ENCODE results near the gene ADGRB2. TPM values are rescaled to one million over a fixed set of nuclear protein-coding genes. Genes with fewer than 3 reads are reported as not detected.

The ADGRB2 gene
- total RNA-seq, 2 experiments from 2014 or later, result 0.74 to 0.75 TPM

GRCh38 chr1:31771891-31772668, 7.9 kb upstream of the ADGRB2 start:
- Mint-ChIP-seq H3K36me3 (no peaks in the 10 kb centered on the region), H3K4me1 (peaks cover 23% of the 10 kb centered on the region), H3K4me3 (peak overlapping the region; percentile 83), H3K9me3 (no peaks in the 10 kb centered on the region), H3K27me3 (peaks cover 74% of the 10 kb centered on the region), H3K27ac (peak overlapping the region; percentile 64)
- ATAC-seq (ENCODE audit: low read depth) (peak; percentile 49), DNase-seq (peak; percentile 54)
- POLR2A ChIA-PET, result no interaction called here

GRCh38 chr1:31769720-31770390, 5.7 kb upstream of the ADGRB2 start:
- H3K27me3 Mint-ChIP-seq, result peaks cover 65% of the 10 kb centered on the region

DNA sequence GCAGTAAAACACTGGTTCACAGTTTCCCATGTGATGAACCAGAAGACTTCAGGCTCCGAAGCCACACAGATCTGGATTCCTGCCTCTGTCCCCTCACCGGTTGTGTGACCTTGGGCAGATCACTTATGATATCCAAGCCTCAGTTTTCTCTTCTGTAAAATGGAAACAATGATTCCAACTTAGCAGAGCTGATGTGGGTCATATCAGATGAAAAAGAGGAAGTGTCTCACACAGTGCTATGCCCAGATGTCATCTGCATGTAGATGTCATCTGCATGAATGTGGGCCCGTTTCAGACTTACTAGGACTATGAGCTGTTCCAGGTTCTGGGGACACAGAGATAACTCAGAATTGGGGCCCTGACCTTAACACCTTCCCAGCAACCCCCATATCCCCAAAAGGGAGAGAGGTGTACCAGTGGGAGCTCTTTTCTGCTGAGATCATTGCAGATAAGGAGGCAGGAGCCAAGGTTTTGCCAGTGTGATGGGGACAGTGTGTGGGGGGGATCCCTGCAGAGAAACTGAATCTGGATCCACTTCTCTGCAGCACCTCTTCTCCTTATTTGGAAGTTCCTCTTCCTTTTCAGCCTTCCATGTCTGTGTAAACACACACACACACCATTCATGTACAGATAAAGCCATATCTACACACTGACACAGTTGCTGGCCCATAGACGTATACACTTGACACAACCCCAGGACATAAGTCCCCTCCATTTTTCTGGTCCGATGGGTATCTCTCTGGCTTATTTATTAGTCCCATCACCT, 5.0 kb upstream of the ADGRB2 start:
- DNase-seq, result no peak
- Mint-ChIP-seq H3K36me3 (no peaks in the 10 kb centered on the region), H3K27me3 (peaks cover 62% of the 10 kb centered on the region), H3K27ac (no peak overlapping the region), H3K9me3 (no peaks in the 10 kb centered on the region), H3K4me3 (no peak overlapping the region), H3K4me1 (peaks cover 29% of the 10 kb centered on the region)
- no peak for ATAC-seq (ENCODE audit: low read depth)
- POLR2A ChIA-PET, result no interaction called here

More at GRCh38 chr1:31769720-31770390, 5.7 kb upstream of the ADGRB2 start:
- Mint-ChIP-seq H3K27ac (no peak overlapping the region), H3K36me3 (no peaks in the 10 kb centered on the region), H3K9me3 (no peaks in the 10 kb centered on the region), H3K4me1 (peaks cover 26% of the 10 kb centered on the region), H3K4me3 (no peak overlapping the region)
- ATAC-seq (ENCODE audit: low read depth) (no peak), DNase-seq (no peak)
- POLR2A ChIA-PET, result no interaction called here

DNA sequence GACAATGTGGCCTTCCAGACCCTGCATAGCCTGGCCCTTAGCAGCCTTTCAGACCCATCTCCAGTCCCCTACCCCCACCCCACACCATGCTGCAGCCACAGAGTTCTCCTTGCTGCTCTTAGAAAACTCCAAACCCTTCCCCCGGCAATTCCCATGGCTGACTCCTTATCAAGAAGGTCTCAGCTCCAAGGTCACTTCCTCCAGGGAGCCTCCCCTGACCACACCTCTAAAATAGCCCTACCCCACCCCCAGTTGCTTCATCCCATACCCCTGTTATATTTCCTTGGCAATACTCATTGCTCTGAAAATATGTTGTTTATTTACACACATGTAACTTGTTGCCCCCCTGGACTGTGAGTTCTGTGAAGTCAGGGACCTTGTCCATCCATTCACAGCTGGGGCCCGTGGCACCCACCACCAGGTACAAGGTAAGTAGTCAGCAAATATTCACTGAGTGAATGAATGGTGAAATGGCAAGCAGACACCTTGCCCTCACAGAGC, 4.3 kb upstream of the ADGRB2 start:
- no peak overlapping the region for H3K4me3 Mint-ChIP-seq

DNA sequence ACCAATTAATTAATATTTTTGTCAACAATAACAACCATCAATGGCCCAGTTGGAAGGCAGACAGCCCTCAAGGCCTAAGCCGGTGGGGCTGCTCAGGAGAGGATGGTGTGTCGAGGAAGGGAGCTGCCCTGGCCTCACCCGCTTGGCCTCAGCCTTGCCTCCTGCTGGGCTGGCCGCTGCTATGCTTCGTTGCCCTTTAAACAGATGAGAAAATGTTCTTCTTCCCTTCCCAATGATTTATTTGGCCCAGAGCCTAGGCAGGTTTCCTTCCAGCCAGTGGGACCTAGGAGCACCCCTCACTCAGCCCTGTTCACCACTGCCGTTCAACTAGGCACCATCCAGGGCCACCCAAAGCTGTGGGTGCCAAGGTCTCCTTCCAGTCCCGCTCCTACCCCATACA, 3.1 kb upstream of the ADGRB2 start:
- ATAC-seq (ENCODE audit: low read depth) (no peak), DNase-seq (no peak)
- Mint-ChIP-seq H3K4me3 (no peak overlapping the region), H3K9me3 (no peaks in the 10 kb centered on the region), H3K27me3 (peaks cover 56% of the 10 kb centered on the region), H3K27ac (no peak overlapping the region), H3K36me3 (no peaks in the 10 kb centered on the region), H3K4me1 (peaks cover 26% of the 10 kb centered on the region)
- POLR2A ChIA-PET, result interaction anchor here (1.2 kb wide), 1 partner anchor 21 kb away, joined by 3 read pairs; no protein-coding TSS in a partner anchor

More for the DNA sequence above, 4.3 kb upstream of the ADGRB2 start:
- Mint-ChIP-seq H3K27ac (no peak overlapping the region), H3K4me1 (peaks cover 29% of the 10 kb centered on the region), H3K27me3 (peaks cover 57% of the 10 kb centered on the region), H3K9me3 (no peaks in the 10 kb centered on the region), H3K36me3 (no peaks in the 10 kb centered on the region)
- ATAC-seq (ENCODE audit: low read depth) (no peak), DNase-seq (no peak)
- POLR2A ChIA-PET, result no interaction called here

DNA sequence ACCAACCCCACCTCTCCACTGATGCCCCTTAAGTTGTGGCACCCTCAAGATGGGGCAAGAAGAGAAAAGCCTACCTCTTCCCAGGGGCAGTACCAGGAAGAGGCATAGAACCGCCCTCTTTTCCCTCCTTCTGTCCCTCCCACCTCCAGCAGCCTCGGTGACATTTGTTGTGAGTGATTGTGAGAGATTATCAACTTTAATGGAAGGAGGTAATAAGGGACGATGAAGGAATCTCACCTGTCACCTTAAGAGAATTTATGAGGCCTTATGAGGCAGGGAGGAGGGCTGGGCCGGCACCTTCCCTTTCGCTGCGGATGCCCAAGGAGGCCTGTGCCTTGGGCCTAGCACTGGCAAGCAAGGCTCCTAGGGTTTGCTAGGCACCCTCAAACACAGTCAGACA, 1.4 kb upstream of the ADGRB2 start:
- H3K4me3 Mint-ChIP-seq, result no peak overlapping the region
- peaks cover 55% of the 10 kb centered on the region for H3K27me3 Mint-ChIP-seq
- ATAC-seq (ENCODE audit: low read depth) (no peak), DNase-seq (no peak)
- POLR2A ChIA-PET, result interaction anchor here (1.5 kb wide), 1 partner anchor 24 kb away, joined by 5 read pairs; no protein-coding TSS in a partner anchor
- H3K27ac Mint-ChIP-seq, result no peak overlapping the region
- H3K9me3 Mint-ChIP-seq, result no peaks in the 10 kb centered on the region
- peaks cover 20% of the 10 kb centered on the region for H3K4me1 Mint-ChIP-seq
- H3K36me3 Mint-ChIP-seq, result no peaks in the 10 kb centered on the region

DNA sequence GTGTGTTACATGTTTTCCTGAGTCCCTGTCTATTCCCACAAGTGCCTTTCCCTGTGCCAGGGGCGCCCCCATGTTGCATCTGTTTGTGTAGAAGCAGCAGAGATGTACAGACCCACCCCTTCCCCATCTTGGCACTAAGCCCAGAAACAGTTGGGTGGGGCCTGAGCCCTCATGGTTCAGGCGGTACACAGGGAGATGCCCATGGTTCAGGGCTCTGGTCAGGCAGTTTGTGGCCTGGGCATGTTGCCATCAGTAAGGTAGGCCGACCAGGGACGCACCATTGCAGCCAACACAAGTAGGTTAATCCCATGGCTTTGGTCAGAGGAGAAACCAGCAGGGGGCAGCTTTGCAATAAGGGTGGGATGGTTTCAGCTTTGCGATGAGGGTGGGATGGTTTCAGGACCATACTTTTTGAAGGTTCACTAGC, 914 bp upstream of the ADGRB2 start:
- DNase-seq, result no peak
- Mint-ChIP-seq H3K9me3 (no peaks in the 10 kb centered on the region), H3K4me3 (no peak overlapping the region), H3K27me3 (peaks cover 54% of the 10 kb centered on the region), H3K36me3 (no peaks in the 10 kb centered on the region), H3K27ac (no peak overlapping the region), H3K4me1 (peaks cover 20% of the 10 kb centered on the region)
- no peak for ATAC-seq (ENCODE audit: low read depth)
- POLR2A ChIA-PET, result interaction anchor here (1.5 kb wide), 1 partner anchor 24 kb away, joined by 5 read pairs; no protein-coding TSS in a partner anchor

GRCh38 chr1:31763671-31764311, 349 bp downstream of the ADGRB2 start:
- Mint-ChIP-seq H3K9me3 (no peaks in the 10 kb centered on the region), H3K4me3 (peak overlapping the region; percentile 80), H3K27ac (no peak overlapping the region), H3K27me3 (peaks cover 53% of the 10 kb centered on the region), H3K36me3 (no peaks in the 10 kb centered on the region), H3K4me1 (peaks cover 16% of the 10 kb centered on the region)
- peak; percentile 11 for ATAC-seq (ENCODE audit: low read depth)
- POLR2A ChIA-PET, result interaction anchor here (0.5 to 1.2 kb wide), 3 partner anchors 10 to 125 kb away, joined by 3 to 4 read pairs (median 3); partner anchors contain the start of gene PEF1
- no peak for DNase-seq

DNA sequence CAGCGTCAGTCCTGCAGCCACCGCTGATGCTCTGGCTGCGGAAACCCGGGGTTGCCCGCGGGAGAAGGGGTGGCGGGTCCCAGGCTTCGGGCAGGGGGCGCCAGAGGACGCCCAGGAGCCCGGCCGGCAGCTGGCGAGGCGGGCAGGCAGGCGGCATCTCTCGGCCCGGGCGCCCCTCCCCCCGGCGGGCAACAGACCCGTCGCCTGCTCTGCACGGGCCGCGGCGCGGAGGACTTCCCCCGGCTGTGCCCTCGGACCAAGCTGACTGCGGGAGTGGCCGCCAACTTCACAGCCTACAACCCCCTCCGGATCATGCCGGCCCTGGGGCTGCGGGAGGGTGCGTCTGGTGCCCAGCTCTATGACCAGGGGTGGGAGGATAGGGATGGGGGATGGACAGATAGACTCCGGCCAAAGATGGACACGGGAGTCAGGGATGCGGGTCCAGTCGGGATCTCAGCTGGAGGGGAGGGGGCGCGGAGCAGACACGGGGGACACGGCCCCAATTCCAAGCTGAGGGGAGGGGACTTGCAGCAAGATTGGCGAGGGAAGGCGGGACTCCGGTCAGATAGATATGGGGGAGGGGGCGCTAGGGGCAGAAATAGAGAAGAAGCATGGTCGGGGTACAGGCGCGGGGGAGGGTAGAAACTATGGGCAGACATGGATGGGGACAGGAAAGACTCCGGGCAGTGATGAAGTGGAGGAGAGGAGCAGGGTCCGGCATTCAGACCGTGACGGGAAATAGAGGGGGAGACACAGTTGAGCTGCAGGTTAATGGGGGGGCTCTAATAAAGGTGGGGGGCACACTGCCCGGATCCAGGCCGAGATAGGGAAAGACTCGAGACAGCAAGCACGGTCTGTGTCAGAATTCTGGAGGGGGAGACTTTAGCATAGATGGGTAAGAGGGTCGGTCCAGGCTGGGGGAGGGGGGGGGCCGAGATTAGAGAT, 1.1 kb downstream of the ADGRB2 start:
- H3K36me3 Mint-ChIP-seq, result no peaks in the 10 kb centered on the region

GRCh38 chr1:31762323-31762722, 1.8 kb downstream of the ADGRB2 start:
- H3K4me1 Mint-ChIP-seq, result peaks cover 16% of the 10 kb centered on the region
- H3K27me3 Mint-ChIP-seq, result peaks cover 41% of the 10 kb centered on the region
- no peak for ATAC-seq (ENCODE audit: low read depth)
- POLR2A ChIA-PET, result interaction anchor here (0.9 kb wide), 1 partner anchor 11 kb away, joined by 3 read pairs; no protein-coding TSS in a partner anchor
- H3K4me3 Mint-ChIP-seq, result no peak overlapping the region
- H3K27ac Mint-ChIP-seq, result no peak overlapping the region
- no peak for DNase-seq
- H3K9me3 Mint-ChIP-seq, result no peaks in the 10 kb centered on the region
- no peaks in the 10 kb centered on the region for H3K36me3 Mint-ChIP-seq

More for the DNA sequence above, 1.1 kb downstream of the ADGRB2 start:
- Mint-ChIP-seq H3K4me3 (peak overlapping the region; percentile 80), H3K4me1 (peaks cover 16% of the 10 kb centered on the region), H3K27ac (no peak overlapping the region), H3K9me3 (no peaks in the 10 kb centered on the region), H3K27me3 (peaks cover 45% of the 10 kb centered on the region)
- POLR2A ChIA-PET, result interaction anchor here (0.5 to 1.2 kb wide), 5 partner anchors 9 to 303 kb away, joined by 3 to 4 read pairs (median 3); partner anchors contain the start of gene PEF1
- peak; percentile 29 for ATAC-seq (ENCODE audit: low read depth)
- DNase-seq, result peak; percentile 76

- Mint-ChIP-seq H3K27me3 (peaks cover 41% of the 10 kb centered on the region), H3K27ac (no peak overlapping the region), H3K4me3 (peak overlapping the region; percentile 22), H3K4me1 (peaks cover 16% of the 10 kb centered on the region), H3K9me3 (no peaks in the 10 kb centered on the region), H3K36me3 (no peaks in the 10 kb centered on the region)
- DNase-seq (no peak), ATAC-seq (ENCODE audit: low read depth) (no peak)
- POLR2A ChIA-PET, result no interaction called here
These were observed 2.3 kb downstream of the ADGRB2 start for GRCh38 chr1:31761883-31762282.

Data from activated naive CD8-positive, alpha-beta T cell treated with anti-CD3 and anti-CD28 coated beads, Interleukin-2, amount 10 ng/mL, durations not matched to agents 7 days and 5 days (primary cell).